ENCODE measurements around the gene GRIK2. TPM values are rescaled to one million over a fixed set of nuclear protein-coding genes. Genes with fewer than 3 reads are reported as not detected.

The GRIK2 gene
- total RNA-seq, 1 experiment from 2014 or later: 0.55 TPM

DNA sequence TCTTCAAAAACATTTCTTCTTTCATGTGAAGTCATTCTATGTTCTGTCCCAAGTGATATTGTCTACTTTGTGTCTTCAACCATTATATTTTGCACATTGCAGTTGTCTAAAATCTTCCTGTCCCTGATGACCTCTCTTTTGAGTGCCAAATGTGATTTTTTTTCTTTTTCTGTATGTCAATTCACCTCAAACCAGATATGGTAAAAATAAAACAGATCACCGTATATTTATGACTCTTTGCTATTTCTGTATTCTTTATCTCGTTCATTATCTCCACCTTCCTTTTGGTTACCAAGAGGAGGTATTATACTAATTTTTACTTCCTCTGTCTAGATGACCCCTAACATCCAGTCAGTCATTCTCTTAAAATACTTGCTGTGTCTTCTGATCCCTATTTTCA lies 165.2 kb downstream of the GRIK2 start:
- Histone ChIP-seq H3K79me2 (ENCODE audit: low read length) (no peaks in the 10 kb centered on the region), H3K27me3 (ENCODE audit: low read length) (no peaks in the 10 kb centered on the region), H3K4me3 (ENCODE audit: low read length) (no peak overlapping the region), H3K9me3 (ENCODE audit: low read length) (no peaks in the 10 kb centered on the region), H3K4me2 (ENCODE audit: low read length) (no peak overlapping the region), H3K9ac (ENCODE audit: low read length) (no peak overlapping the region), H3F3A (ENCODE audit: low read length, unreplicated experiment) (no peaks in the 10 kb centered on the region), H4K20me1 (ENCODE audit: low read length) (no peaks in the 10 kb centered on the region), H3K36me3 (ENCODE audit: low read depth, low read length) (no peaks in the 10 kb centered on the region), H3K27ac (ENCODE audit: low read length) (no peak overlapping the region), H3K4me1 (ENCODE audit: insufficient read depth, low read length) (no peaks in the 10 kb centered on the region), H3K9me2 (replicated peaks; ENCODE audit: low read length) (no peaks in the 10 kb centered on the region), H2AFZ (ENCODE audit: low read length) (no peak overlapping the region)
- intact Hi-C loops (cut with micrococcal nuclease): no loop called here
- no peak for TF ChIP-seq EZH2phosphoT487 (IDR thresholded peaks at IDR 0.05; ENCODE audit: borderline replicate concordance, low read length)
- ChIA-PET POLR2A (ENCODE audit: unreplicated experiment) (no interaction called here), CTCF (no interaction called here)
- ATAC-seq (no peak), DNase-seq (no peak)
- no TSS peak for BruUV-seq (replicated peaks)

DNA sequence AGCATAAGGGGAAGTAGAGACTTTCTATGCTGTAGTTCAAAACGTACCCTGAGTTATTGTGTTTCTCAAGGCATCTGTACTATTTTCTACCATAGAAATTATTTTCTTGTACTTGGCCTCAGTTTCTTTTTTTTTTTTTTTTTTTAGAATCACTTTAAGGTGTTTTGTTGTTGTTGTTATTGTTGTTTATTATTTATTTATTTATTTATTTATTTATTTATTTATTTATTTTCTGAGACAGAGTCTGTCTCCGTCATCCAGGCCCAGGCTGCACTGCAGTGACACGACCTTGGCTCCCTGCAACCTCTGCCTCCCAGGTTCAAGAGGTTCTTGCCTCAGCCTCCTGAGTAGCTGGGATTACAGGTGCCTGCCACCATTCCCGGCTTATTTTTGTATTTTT lies 179.1 kb downstream of the GRIK2 start:
- no peak for DNase-seq
- no TSS peak for BruUV-seq (replicated peaks)
- Histone ChIP-seq H3F3A (ENCODE audit: low read length, unreplicated experiment) (no peaks in the 10 kb centered on the region), H3K9me3 (ENCODE audit: low read length) (no peaks in the 10 kb centered on the region), H4K20me1 (ENCODE audit: low read length) (no peaks in the 10 kb centered on the region), H3K4me1 (ENCODE audit: insufficient read depth, low read length) (no peaks in the 10 kb centered on the region), H3K79me2 (ENCODE audit: low read length) (no peaks in the 10 kb centered on the region), H3K36me3 (ENCODE audit: low read depth, low read length) (no peaks in the 10 kb centered on the region), H2AFZ (ENCODE audit: low read length) (no peak overlapping the region), H3K27ac (ENCODE audit: low read length) (no peak overlapping the region), H3K9ac (ENCODE audit: low read length) (no peak overlapping the region), H3K27me3 (ENCODE audit: low read length) (no peaks in the 10 kb centered on the region), H3K9me2 (replicated peaks; ENCODE audit: low read length) (no peaks in the 10 kb centered on the region), H3K4me2 (ENCODE audit: low read length) (no peak overlapping the region), H3K4me3 (ENCODE audit: low read length) (no peak overlapping the region)
- POLR2A ChIA-PET (ENCODE audit: unreplicated experiment): no interaction called here
- intact Hi-C loops (cut with micrococcal nuclease): no loop called here
- no peak for TF ChIP-seq EZH2 (IDR thresholded peaks at IDR 0.05; ENCODE audit: low read length, unreplicated experiment)
- CTCF ChIA-PET: no interaction called here
- ATAC-seq: no peak

GRCh38 chr6:101577091-101577490 lies 183.6 kb downstream of the GRIK2 start:
- Histone ChIP-seq H3K4me1 (ENCODE audit: insufficient read depth, low read length) (no peaks in the 10 kb centered on the region), H3K27me3 (ENCODE audit: low read length) (no peaks in the 10 kb centered on the region), H3K36me3 (ENCODE audit: low read depth, low read length) (no peaks in the 10 kb centered on the region), H3K27ac (ENCODE audit: low read length) (no peak overlapping the region), H3K4me2 (ENCODE audit: low read length) (no peak overlapping the region), H4K20me1 (ENCODE audit: low read length) (no peaks in the 10 kb centered on the region), H2AFZ (ENCODE audit: low read length) (no peak overlapping the region), H3K9ac (ENCODE audit: low read length) (no peak overlapping the region), H3K4me3 (ENCODE audit: low read length) (no peak overlapping the region), H3K9me2 (replicated peaks; ENCODE audit: low read length) (no peaks in the 10 kb centered on the region), H3K79me2 (ENCODE audit: low read length) (no peaks in the 10 kb centered on the region), H3F3A (ENCODE audit: low read length, unreplicated experiment) (no peaks in the 10 kb centered on the region), H3K9me3 (ENCODE audit: low read length) (no peaks in the 10 kb centered on the region)
- ATAC-seq (no peak), DNase-seq (no peak)
- ChIA-PET POLR2A (ENCODE audit: unreplicated experiment) (no interaction called here), CTCF (no interaction called here)
- no peak for TF ChIP-seq EZH2 (IDR thresholded peaks at IDR 0.05; ENCODE audit: low read length, unreplicated experiment)
- no peak for TF ChIP-seq EZH2phosphoT487 (IDR thresholded peaks at IDR 0.05; ENCODE audit: borderline replicate concordance, low read length)
- TF ChIP-seq CTCF (conservative IDR thresholded peaks at IDR 0.05; ENCODE audit: low read depth, low read length): no peak
- intact Hi-C loops (cut with micrococcal nuclease): no loop called here
- BruUV-seq (replicated peaks): no TSS peak

GRCh38 chr6:101578306-101578705 lies 184.8 kb downstream of the GRIK2 start:
- Histone ChIP-seq H3K79me2 (ENCODE audit: low read length) (no peaks in the 10 kb centered on the region), H3K4me1 (ENCODE audit: insufficient read depth, low read length) (no peaks in the 10 kb centered on the region), H3F3A (ENCODE audit: low read length, unreplicated experiment) (no peaks in the 10 kb centered on the region), H2AFZ (ENCODE audit: low read length) (no peak overlapping the region), H3K27me3 (ENCODE audit: low read length) (no peaks in the 10 kb centered on the region), H3K36me3 (ENCODE audit: low read depth, low read length) (no peaks in the 10 kb centered on the region), H3K4me3 (ENCODE audit: low read length) (no peak overlapping the region), H3K4me2 (ENCODE audit: low read length) (no peak overlapping the region), H3K9ac (ENCODE audit: low read length) (no peak overlapping the region), H3K27ac (ENCODE audit: low read length) (no peak overlapping the region), H4K20me1 (ENCODE audit: low read length) (no peaks in the 10 kb centered on the region), H3K9me2 (replicated peaks; ENCODE audit: low read length) (no peaks in the 10 kb centered on the region), H3K9me3 (ENCODE audit: low read length) (no peaks in the 10 kb centered on the region)
- ATAC-seq (no peak), DNase-seq (no peak)
- TF ChIP-seq EZH2phosphoT487 (IDR thresholded peaks at IDR 0.05; ENCODE audit: borderline replicate concordance, low read length) (no peak), EZH2 (IDR thresholded peaks at IDR 0.05; ENCODE audit: low read length, unreplicated experiment) (no peak), CTCF (conservative IDR thresholded peaks at IDR 0.05; ENCODE audit: low read depth, low read length) (no peak)
- intact Hi-C loops (cut with micrococcal nuclease): no loop called here
- POLR2A ChIA-PET (ENCODE audit: unreplicated experiment): no interaction called here
- BruUV-seq (replicated peaks): no TSS peak
- CTCF ChIA-PET: no interaction called here
